Measurements from ENCODE around the gene IL36B. TPM values are rescaled to one million over a fixed set of nuclear protein-coding genes. Genes with fewer than 3 reads are reported as not detected.
A peak's percentile ranks its signal among the peaks of the same experiment; 100 is the strongest.

IL36B gene
- total RNA-seq, 4 donors from 2014 or later = 1.5 to 1.7 TPM; not detected in 2

- intact Hi-C loops (cut with DNase I) = loop anchor here (5.0 kb wide), 1 partner anchor 117 kb away; no protein-coding TSS in a partner anchor
- no peak for DNase-seq
- WGBS, 2 donors = 18 to 36% methylated on average over 8 to 9 of the region's 9 CpGs
These were observed 27.5 kb upstream of the IL36B start for GRCh38 chr2:113080134-113080533.

GRCh38 chr2:113079131-113079530, 26.5 kb upstream of the IL36B start:
- H3K27ac ChIP-seq = peak overlapping the region; percentile 68 to 94 (median 80)
- WGBS, 2 donors = 57 to 63% methylated on average over 4 of the region's 4 CpGs

More at GRCh38 chr2:113080134-113080533, 27.5 kb upstream of the IL36B start:
- no peaks in the 10 kb centered on the region for H3K36me3 ChIP-seq
- TF ChIP-seq CTCF (IDR thresholded peaks at IDR 0.05) (peak in 5 of 6 experiments; percentile 53 to 86 (median 64)), POLR2A (IDR thresholded peaks at IDR 0.05) (no peak)
- H3K27me3 ChIP-seq = no peaks in the 10 kb centered on the region
- peak overlapping the region in 3 of 4 donors; percentile 78 to 94 (median 81) for H3K27ac ChIP-seq
- no peak overlapping the region for H3K4me3 ChIP-seq
- H3K4me1 ChIP-seq = peaks cover 5 to 62% (median 12%) of the 10 kb centered on the region in 3 donors
- no peaks in the 10 kb centered on the region for H3K9me3 ChIP-seq

GRCh38 chr2:113078350-113078839, 25.7 kb upstream of the IL36B start:
- Histone ChIP-seq H3K27me3 (no peaks in the 10 kb centered on the region), H3K9me3 (no peaks in the 10 kb centered on the region), H3K4me1 (peaks cover 5 to 65% (median 12%) of the 10 kb centered on the region in 3 donors), H3K4me3 (no peak overlapping the region), H3K36me3 (no peaks in the 10 kb centered on the region), H3K27ac (peak overlapping the region; percentile 78 to 94 (median 86))
- no peak for DNase-seq
- intact Hi-C loops (cut with DNase I) = no loop called here
- WGBS, 2 donors = 32 to 43% methylated on average over 5 to 6 of the region's 6 CpGs
- TF ChIP-seq POLR2A (IDR thresholded peaks at IDR 0.05) (no peak), CTCF (IDR thresholded peaks at IDR 0.05) (no peak)

More at GRCh38 chr2:113079131-113079530, 26.5 kb upstream of the IL36B start:
- Histone ChIP-seq H3K27me3 (no peaks in the 10 kb centered on the region), H3K4me3 (no peak overlapping the region), H3K36me3 (no peaks in the 10 kb centered on the region), H3K4me1 (peaks cover 5 to 62% (median 12%) of the 10 kb centered on the region in 3 donors), H3K9me3 (no peaks in the 10 kb centered on the region)
- no peak for DNase-seq
- TF ChIP-seq CTCF (IDR thresholded peaks at IDR 0.05) (no peak), POLR2A (IDR thresholded peaks at IDR 0.05) (no peak)
- intact Hi-C loops (cut with DNase I) = no loop called here

GRCh38 chr2:113077921-113078320, 25.3 kb upstream of the IL36B start:
- TF ChIP-seq CTCF (IDR thresholded peaks at IDR 0.05) = no peak
- no peak for TF ChIP-seq POLR2A (IDR thresholded peaks at IDR 0.05)
- no peaks in the 10 kb centered on the region for H3K27me3 ChIP-seq
- H3K4me1 ChIP-seq = peaks cover 5 to 70% (median 16%) of the 10 kb centered on the region in 3 donors
- intact Hi-C loops (cut with DNase I) = no loop called here
- no peaks in the 10 kb centered on the region for H3K36me3 ChIP-seq
- no peak overlapping the region for H3K4me3 ChIP-seq
- no peaks in the 10 kb centered on the region for H3K9me3 ChIP-seq
- DNase-seq = no peak
- whole genome bisulfite sequencing, 2 donors = 11 to 53% methylated on average over 1 of the region's 1 CpG
- peak overlapping the region; percentile 78 to 94 (median 86) for H3K27ac ChIP-seq

- 67 to 78% methylated on average over 3 of the region's 3 CpGs for WGBS, 2 donors
- Histone ChIP-seq H3K36me3 (no peaks in the 10 kb centered on the region), H3K9me3 (no peaks in the 10 kb centered on the region), H3K27me3 (no peaks in the 10 kb centered on the region), H3K4me3 (no peak overlapping the region), H3K4me1 (peaks cover 11 to 78% (median 21%) of the 10 kb centered on the region in 3 donors), H3K27ac (peak overlapping the region in 3 of 4 donors; percentile 78 to 94 (median 91))
- intact Hi-C loops (cut with DNase I) = no loop called here
- TF ChIP-seq POLR2A (IDR thresholded peaks at IDR 0.05) (no peak), CTCF (IDR thresholded peaks at IDR 0.05) (no peak)
- no peak for DNase-seq
These were observed 24.4 kb upstream of the IL36B start for GRCh38 chr2:113076954-113077669.
